Measurements from ENCODE around the gene GCSAM.

GCSAM gene, protein sequence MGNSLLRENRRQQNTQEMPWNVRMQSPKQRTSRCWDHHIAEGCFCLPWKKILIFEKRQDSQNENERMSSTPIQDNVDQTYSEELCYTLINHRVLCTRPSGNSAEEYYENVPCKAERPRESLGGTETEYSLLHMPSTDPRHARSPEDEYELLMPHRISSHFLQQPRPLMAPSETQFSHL

DNA sequence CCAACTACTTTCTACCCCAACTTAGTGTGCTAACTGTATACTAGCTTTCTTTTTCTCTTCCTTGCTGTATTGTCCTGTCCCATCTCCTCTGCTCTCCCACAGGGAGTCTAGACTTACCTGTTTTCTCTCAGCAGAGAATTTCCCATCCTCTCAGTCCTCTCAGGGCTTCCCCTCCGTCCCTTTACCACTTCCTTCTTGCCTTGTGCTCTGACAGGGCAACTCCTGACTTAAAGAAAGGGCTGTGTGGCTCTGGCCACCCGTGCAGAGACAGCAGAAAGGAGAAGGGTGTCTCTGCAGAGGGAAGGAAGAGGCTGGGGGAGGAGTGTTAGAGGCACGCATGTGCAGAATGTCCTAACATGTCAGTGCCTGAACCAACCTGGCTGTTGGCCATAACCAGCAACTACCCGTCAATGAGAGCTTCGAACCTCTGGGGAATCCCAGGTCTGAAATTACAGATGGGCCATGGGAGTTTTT, at the start of gene GCSAM:
Gene GCSAM, minus strand, starts transcription at position 274 of the 474 bp plus-strand sequence. Its CDS starts 128 bp downstream, at position 146.
- peak; percentile 50 for DNase-seq (ENCODE audit: low read depth)

- DNase-seq (ENCODE audit: low read depth): no peak
Measured at GRCh38 chr3:112175646-112176045, 42.6 kb upstream of the GCSAM start.

GRCh38 chr3:112175037-112175436, 42.0 kb upstream of the GCSAM start:
- DNase-seq (ENCODE audit: low read depth): no peak

DNA sequence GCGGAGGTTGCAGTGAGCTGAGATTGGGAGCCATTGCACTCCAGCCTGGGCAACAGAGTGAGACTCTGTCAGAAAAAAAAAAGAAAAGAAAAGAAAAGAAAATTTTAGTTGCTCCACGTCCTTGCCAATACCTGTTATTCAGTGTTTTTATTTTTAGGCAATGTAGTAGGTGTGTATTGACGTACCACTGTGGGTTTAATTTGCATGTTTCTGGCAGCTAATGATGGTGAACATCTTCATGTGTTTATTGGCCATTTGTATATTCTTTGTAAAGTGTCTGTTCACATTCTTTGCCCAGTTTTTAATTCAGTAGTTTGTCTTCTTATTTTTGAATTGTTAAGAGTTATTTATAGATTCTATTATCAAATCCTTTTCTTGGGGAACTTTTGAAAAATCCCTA, 38.1 kb upstream of the GCSAM start:
- DNase-seq (ENCODE audit: low read depth): no peak

- no peak for DNase-seq (ENCODE audit: low read depth)
Measured at GRCh38 chr3:112170046-112170445, 37.0 kb upstream of the GCSAM start.

DNA sequence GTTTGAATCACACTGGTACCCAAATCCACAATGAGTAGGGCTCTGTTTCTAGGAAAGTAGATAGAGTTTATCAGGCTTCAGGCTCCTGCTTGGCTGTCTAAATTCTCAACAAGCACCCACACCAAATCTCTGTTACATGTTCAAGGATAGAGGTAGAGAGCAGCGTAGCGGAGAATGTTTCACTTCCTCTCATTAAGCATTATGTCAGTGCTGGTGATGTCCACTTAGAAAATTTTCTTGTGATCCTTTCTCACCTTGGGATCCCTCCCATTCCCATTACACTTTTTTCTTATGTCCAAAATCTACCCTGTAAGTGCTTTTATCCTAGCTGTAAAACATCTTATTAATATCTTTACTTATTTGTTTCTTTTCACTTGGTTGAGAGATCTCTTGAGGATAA, 34.7 kb upstream of the GCSAM start:
- no peak for DNase-seq (ENCODE audit: low read depth)

DNA sequence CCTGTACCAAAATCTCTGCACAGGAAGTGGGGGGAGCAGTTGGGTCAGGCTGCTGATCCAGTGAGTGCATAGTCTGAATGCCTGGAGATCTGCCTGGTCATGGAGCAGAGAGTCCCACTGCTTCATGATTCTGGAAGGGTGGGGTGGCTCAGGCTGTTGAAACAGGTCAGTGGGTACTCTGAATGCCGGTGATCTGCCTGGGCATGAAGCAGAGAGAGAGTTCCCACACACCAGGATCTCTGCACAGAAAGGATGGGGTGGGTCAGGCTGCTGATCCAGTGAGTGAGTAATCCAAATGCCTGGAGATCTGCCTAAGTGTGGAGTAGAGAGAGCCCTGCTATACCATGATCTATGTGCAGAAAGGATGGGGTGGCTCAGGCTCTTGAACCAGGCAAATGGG, 16.1 kb upstream of the GCSAM start:
- DNase-seq (ENCODE audit: low read depth): no peak

DNA sequence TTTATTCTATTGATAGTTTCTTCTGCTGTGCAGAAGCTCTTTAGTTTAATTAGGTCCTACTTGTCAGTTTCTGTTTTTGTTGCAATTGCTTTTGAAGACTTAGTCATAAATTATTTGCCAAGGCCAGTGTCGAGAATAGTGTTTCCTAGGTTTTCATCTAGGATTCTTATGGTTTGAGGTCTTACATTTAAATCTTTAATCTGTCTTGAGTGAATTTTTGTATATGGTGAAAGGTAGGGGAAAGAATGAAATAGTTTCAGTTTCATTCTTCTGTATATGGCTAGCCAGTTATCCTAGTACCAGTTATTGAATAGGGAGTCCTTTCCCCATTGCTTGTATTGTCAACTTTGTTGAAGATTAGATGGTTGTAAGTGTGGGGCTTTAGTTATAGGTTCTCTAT, 10.6 kb upstream of the GCSAM start:
- no peak for DNase-seq (ENCODE audit: low read depth)

- DNase-seq (ENCODE audit: low read depth): no peak
Measured at GRCh38 chr3:112143251-112143650, 10.2 kb upstream of the GCSAM start.

DNA sequence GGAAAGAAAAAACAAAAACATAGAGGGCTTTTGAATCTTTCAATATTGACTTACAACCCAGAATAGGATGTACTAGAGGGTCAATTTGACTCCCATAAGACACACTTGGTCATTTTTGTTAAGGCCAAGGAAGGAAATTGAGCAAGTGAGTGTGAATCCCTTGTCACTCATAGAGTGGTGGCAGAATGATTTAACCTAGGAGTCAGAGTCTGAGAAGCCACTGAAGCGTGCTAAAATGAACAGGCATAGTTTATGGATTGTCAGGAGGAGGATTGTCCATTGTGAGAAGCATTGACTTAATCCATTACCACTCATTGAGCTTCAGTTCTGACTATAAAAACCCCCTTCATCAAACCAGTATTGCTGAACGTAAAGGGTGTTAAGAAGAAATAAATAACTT, 8.2 kb upstream of the GCSAM start:
- no peak for DNase-seq (ENCODE audit: low read depth)

DNA sequence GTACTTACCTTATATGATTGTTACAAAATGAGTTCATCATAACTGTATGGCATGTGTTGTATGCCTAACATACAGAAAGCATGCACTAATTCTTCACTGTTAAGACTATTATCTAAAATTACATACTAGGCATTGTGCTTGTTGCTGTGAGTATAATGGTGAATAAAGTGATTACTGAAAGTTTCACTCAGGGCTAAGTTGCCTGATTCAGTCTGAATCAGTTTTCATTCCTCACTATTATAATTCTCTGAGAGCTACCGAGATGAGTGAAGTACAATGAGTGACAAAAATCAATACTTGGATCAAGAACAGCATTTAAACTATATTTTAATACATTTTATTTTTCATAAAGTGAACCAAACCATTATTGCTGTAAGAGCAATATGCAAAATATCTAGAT, 7.5 kb upstream of the GCSAM start:
- no peak for DNase-seq (ENCODE audit: low read depth)

DNA sequence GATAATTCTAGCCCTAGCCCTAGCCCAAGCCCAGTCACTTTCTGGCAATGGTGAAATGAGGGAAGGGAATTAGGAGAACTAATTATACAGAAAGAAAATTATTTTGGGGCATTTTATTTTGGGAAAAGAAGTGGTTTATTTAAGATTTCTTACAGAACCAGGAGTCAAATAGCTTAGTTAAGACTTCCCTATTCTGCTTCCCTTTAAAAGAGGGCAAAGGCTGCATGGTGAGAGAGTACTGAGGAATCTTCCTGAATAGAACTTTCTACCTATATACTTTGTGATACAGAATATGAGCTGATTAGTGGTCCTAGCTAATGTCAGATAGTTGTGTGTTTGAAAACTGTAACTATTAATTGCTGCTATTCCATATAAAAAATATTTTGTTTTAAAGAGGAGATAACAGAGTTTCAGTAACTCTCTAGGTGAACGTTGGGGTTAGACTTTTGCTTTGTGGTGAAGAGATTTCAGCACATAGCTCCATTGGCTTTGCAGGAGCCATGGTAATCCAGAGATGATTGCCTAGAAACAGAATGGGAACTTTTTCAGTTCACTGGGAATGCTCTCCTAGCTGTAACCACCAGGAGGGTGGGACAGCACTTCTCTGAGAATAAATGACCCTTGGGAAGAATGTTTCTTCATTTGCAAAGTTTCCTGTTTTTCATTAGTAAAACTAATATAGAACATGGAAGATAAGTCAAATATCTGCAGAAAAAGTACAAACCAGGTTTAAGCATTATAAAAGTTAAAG, 5.3 kb upstream of the GCSAM start:
- DNase-seq (ENCODE audit: low read depth): no peak

DNA sequence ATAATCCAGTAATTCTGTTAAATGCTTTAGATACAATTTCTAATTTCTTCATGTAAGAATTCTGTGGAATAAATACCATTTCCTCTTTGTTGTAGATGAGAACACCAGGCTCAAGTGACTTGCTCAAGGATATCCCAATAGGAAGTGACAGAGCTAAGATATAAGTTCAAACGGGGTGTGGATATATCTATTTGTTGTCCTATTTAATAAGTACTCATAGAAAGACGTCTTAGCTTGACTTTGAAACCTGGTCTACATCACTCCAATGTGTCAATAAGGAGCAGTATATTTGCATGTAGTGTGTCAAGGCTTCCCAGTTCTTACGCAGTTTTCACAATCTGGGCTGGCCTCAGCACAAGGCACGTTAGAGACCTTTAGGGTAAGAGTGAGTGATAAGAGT, 4.7 kb upstream of the GCSAM start:
- no peak for DNase-seq (ENCODE audit: low read depth)

GRCh38 chr3:112136959-112137693, 4.1 kb upstream of the GCSAM start:
- no peak for DNase-seq (ENCODE audit: low read depth)

GRCh38 chr3:112136046-112136445, 3.0 kb upstream of the GCSAM start:
- no peak for DNase-seq (ENCODE audit: low read depth)

- DNase-seq (ENCODE audit: low read depth): no peak
Measured at GRCh38 chr3:112134335-112135124, 1.5 kb upstream of the GCSAM start.

DNA sequence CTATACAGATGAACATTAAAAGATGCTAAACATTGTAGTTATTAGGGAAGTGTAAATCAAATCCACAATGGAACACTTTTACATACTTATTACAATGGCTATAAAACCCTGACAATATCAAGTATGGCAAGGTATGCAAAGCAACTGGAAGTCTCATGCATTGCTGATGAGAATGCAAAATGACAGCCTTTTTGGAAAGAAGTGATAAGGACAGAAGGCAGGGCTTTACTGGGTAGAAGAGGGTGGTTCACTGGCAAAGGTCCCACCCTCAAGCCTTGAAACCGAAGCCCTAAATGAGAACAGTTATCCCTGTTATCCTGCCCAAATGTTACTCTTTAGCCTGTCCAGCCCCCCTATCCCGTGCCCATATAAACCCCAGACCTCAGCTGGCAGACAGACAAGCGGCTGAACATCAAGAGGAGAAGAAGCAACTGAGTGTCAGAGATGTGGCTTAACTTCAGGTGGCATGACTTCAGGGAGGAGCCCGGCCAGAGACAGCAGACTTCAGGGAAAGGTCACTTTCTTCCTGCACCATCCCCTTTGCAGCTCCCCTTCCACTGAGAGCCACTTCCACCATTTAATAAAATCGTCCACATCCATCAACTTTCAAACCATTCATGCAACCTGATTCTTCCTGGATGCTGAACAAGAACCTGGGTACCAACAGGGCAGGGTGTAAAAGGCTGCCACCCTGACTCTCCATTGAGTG, 732 bp upstream of the GCSAM start:
- no peak for DNase-seq (ENCODE audit: low read depth)

- no peak for DNase-seq (ENCODE audit: low read depth)
Measured at GRCh38 chr3:112132554-112132953, 494 bp downstream of the GCSAM start.

- no peak for DNase-seq (ENCODE audit: low read depth)
Measured at GRCh38 chr3:112132088-112132487, 960 bp downstream of the GCSAM start.

DNA sequence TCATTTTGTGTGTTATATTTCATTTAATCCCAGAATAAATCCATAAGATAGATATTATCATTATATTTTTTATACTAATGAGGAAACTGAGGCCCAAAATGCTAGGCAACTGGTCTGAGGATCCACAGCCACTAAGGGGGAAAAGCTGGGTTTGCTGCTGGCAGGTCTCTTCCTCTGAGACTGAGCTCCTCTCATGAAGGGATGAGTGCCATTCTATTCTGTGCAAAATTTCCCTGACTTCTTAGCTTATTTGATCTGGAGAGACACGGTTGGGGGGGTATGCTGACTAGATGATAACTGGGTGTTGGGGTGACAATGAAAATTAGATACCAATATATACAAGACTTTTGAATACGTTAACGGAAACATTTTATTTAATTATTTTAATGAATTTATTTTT, 1.9 kb downstream of the GCSAM start:
- no peak for DNase-seq (ENCODE audit: low read depth)

- DNase-seq (ENCODE audit: low read depth): no peak
Measured at GRCh38 chr3:112130638-112130993, 2.4 kb downstream of the GCSAM start.

All from activated T-helper 9 cell treated with anti-CD3 and anti-CD28 coated beads, Interleukin-2, amount 50 U/mL, for 16 hours (primary cell).